ENCODE data around the gene RBM44.

DNA sequence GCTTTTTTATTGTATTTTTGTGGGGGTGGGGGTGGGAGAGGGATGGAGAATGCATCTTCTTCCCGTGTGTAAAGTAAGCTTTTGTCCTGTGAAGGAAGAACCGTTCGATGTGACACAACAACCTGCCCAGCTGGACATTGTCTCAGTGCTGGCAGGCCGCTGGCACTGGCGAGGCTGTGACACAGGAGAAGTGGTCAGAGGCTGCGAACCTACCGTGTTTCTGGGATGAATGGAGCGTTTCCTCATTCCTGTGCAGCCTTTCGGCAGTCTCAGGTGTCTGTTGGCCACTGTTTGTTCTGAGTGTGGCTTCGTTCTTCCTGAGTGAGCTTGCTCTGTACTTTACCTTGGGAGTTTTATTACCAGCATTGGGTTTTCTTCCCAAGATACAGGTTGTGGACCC is 68.9 kb downstream of the RBM44 start:
- no peak for TF ChIP-seq GATA2 (IDR thresholded peaks at IDR 0.05; ENCODE audit: low read depth, low read length)
- TF ChIP-seq GATA3 (IDR thresholded peaks at IDR 0.05; ENCODE audit: low read depth, low read length) = no peak

Measured in SH-SY5Y (cell line).